ENCODE measurements around the gene KCND2.

The KCND2 gene

DNA sequence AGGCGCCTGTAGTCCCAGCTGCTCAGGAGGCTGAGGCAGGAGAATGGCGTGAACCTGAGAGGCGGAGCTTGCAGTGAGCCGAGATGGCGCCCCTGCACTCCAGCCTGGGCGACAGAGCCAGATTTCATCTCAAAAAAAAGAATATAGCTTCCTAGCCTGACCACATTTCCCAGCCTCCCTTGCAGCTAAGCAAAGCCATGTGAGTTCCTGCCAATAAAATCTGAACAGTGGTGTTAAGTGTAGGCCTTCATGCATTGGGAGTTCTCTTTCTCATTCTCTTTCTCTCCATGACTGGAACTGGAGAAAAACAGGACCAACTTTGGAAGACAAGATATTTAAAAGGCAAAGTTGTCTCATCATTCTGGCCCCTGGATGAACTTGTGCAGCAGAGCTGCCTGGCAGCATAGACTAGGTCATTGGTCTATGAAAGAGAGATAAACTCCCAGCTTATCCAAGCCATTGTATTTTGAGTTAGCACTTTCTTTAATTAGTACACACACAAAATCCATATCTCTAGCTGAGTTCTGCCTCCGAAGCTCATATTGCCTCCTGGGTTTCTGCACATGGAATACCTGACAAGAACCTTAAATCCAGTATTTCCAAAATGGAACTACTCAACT, 524.2 kb downstream of the KCND2 start:
- Histone ChIP-seq H3K36me3 (ENCODE audit: insufficient read depth, low read depth, low read length) (no peaks in the 10 kb centered on the region), H3K27me3 (ENCODE audit: insufficient read depth, low read length) (no peaks in the 10 kb centered on the region), H3K9me3 (ENCODE audit: insufficient read depth, low read depth, low read length) (no peaks in the 10 kb centered on the region), H3K9ac (ENCODE audit: low read depth, low read length) (no peak overlapping the region), H3K4me3 (ENCODE audit: low read length) (no peak overlapping the region), H3K4me1 (ENCODE audit: insufficient read depth, low read length) (peaks cover 15% of the 10 kb centered on the region; the same call in 1 of the 2 replicates), H3K27ac (ENCODE audit: low read length) (no peak overlapping the region)

GRCh38 chr7:120799147-120799546, 526.2 kb downstream of the KCND2 start:
- Histone ChIP-seq H3K27me3 (ENCODE audit: insufficient read depth, low read length) (no peaks in the 10 kb centered on the region), H3K9me3 (ENCODE audit: insufficient read depth, low read depth, low read length) (no peaks in the 10 kb centered on the region), H3K36me3 (ENCODE audit: insufficient read depth, low read depth, low read length) (no peaks in the 10 kb centered on the region), H3K27ac (ENCODE audit: low read length) (no peak overlapping the region), H3K4me1 (ENCODE audit: insufficient read depth, low read length) (peaks cover 12% of the 10 kb centered on the region; the same call in 1 of the 2 replicates), H3K4me3 (ENCODE audit: low read length) (no peak overlapping the region), H3K9ac (ENCODE audit: low read depth, low read length) (no peak overlapping the region)
